A673 (cell line): Measurements from ENCODE around the gene MARK3. TPM values are rescaled to one million over a fixed set of nuclear protein-coding genes. Genes with fewer than 3 reads are reported as not detected.

Experiments
- BruUV-seq: library from RNA; stranded (reverse); fragments of 400-500 nt; replicated peaks from 2 replicates; lab custom pipeline; 2021; lab: Mats Ljungman, UMichigan
- CTCF ChIA-PET: fragments of 300-600 bp; sonication (Branson Sonifier 250); formaldehyde crosslinking; loops from one replicate; lab custom pipeline; 2022; ENCODE audit warnings: antibody characterized with exemption; lab: Charles Lee
- POLR2A ChIA-PET: fragments of 300-600 bp; sonication (Branson Sonifier 250); formaldehyde crosslinking; loops from one replicate; lab custom pipeline; 2022; ENCODE audit warnings: antibody characterized with exemption; ENCODE audit not compliant: low non-redundant PET; lab: Charles Lee
- DNase-seq: peaks from one replicate; pipeline ENCODE4 v3.0.0-alpha.2; 2015; ENCODE audit warnings: low spot score
- H3K27ac ChIP-seq: fragments of 200-600 bp; sonication (generic); 2 replicates; pipeline ENCODE4 v1.5.1; 2016; ENCODE audit warnings: mixed run types, low read depth, mild to moderate bottlenecking, mixed read lengths, antibody characterized with exemption, low read length; ENCODE audit not compliant: poor library complexity, severe bottlenecking
- H3K27me3 ChIP-seq: fragments of 200-600 bp; sonication (generic); replicated peaks from 2 replicates; pipeline ENCODE4 v1.6.1; 2017; ENCODE audit warnings: mixed run types, low read depth, mild to moderate bottlenecking, mixed read lengths, antibody characterized with exemption, low read length; ENCODE audit not compliant: insufficient read depth, poor library complexity
- H3K36me3 ChIP-seq: fragments of 200-600 bp; sonication (generic); 2 replicates; pipeline ENCODE4 v1.6.1; 2016; ENCODE audit warnings: mixed run types, mild to moderate bottlenecking, mixed read lengths, antibody characterized with exemption, low read length; ENCODE audit not compliant: insufficient read depth, poor library complexity, severe bottlenecking
- H3K4me1 ChIP-seq: fragments of 200-600 bp; sonication (generic); 2 replicates; pipeline ENCODE4 v1.6.1; 2017; ENCODE audit warnings: mixed run types, mild to moderate bottlenecking, mixed read lengths, antibody characterized with exemption, low read length; ENCODE audit not compliant: insufficient read depth, poor library complexity, severe bottlenecking
- H3K4me3 ChIP-seq: fragments of 200-600 bp; sonication (generic); 2 replicates; pipeline ENCODE4 v1.5.1; 2016; ENCODE audit warnings: low read depth, mixed run types, mild to moderate bottlenecking, mixed read lengths, low read length; ENCODE audit not compliant: poor library complexity, severe bottlenecking
- H3K9me3 ChIP-seq: fragments of 200-600 bp; sonication (generic); 2 replicates; pipeline ENCODE4 v1.6.1; 2016; ENCODE audit warnings: mixed run types, low read depth, mild to moderate bottlenecking, mixed read lengths, antibody characterized with exemption, low read length; ENCODE audit not compliant: poor library complexity, severe bottlenecking
- CTCF ChIP-seq: fragments of 300-800, 200-600 bp; sonication (generic); conservative IDR thresholded peaks from 2 replicates; pipeline ENCODE4 v1.5.1; 2017; ENCODE audit warnings: low read depth, mild to moderate bottlenecking, antibody characterized with exemption, low read length, moderate library complexity, mixed read lengths
- EZH2 ChIP-seq: fragments of 200-600 bp; sonication (generic); IDR thresholded peaks from 2 replicates; pipeline ENCODE4 v1.6.1; 2017; ENCODE audit warnings: borderline replicate concordance, low read depth, mild to moderate bottlenecking, mixed read lengths, antibody characterized with exemption, low read length; ENCODE audit not compliant: poor library complexity, severe bottlenecking
- intact Hi-C: fragments of 100-400 bp; cut with micrococcal nuclease; formaldehyde crosslinking; loops from one replicate; pipeline ENCODE4 v1.10.0; 2022; ENCODE audit not compliant: unreplicated experiment
- total RNA-seq: library from RNA; stranded (reverse); gene quantifications from 2 replicates; pipeline ENCODE4 v1.2.3, GENCODE V29; 2021

Gene MARK3
- total RNA-seq, 1 experiment from 2014 or later = 94.4 TPM

GRCh38 chr14:103491691-103492090 is 106.5 kb downstream of the MARK3 start:
- H3K27ac ChIP-seq = no peak overlapping the region
- peaks cover 38% of the 10 kb centered on the region for H3K36me3 ChIP-seq
- no TSS peak for BruUV-seq
- TF ChIP-seq CTCF (no peak), EZH2 (no peak)
- H3K27me3 ChIP-seq = no peaks in the 10 kb centered on the region
- POLR2A ChIA-PET = no interaction called here
- intact Hi-C loops = no loop called here
- no peaks in the 10 kb centered on the region for H3K9me3 ChIP-seq
- CTCF ChIA-PET = no interaction called here
- H3K4me3 ChIP-seq = no peak overlapping the region
- H3K4me1 ChIP-seq = no peaks in the 10 kb centered on the region
- no peak for DNase-seq

- Histone ChIP-seq H3K4me3 (no peak overlapping the region), H3K9me3 (no peaks in the 10 kb centered on the region), H3K36me3 (peaks cover 41% of the 10 kb centered on the region), H3K4me1 (no peaks in the 10 kb centered on the region), H3K27me3 (no peaks in the 10 kb centered on the region), H3K27ac (no peak overlapping the region)
- TF ChIP-seq EZH2 = no peak
- no peak for TF ChIP-seq CTCF
- POLR2A ChIA-PET = no interaction called here
- intact Hi-C loops = no loop called here
- no TSS peak for BruUV-seq
- DNase-seq = no peak
- CTCF ChIA-PET = no interaction called here
Observed at GRCh38 chr14:103492156-103492925, 107.1 kb downstream of the MARK3 start.

- H3K4me3 ChIP-seq = no peak overlapping the region
- ChIA-PET CTCF (no interaction called here), POLR2A (no interaction called here)
- no peaks in the 10 kb centered on the region for H3K4me1 ChIP-seq
- no peak for TF ChIP-seq EZH2
- no peak for TF ChIP-seq CTCF
- H3K27ac ChIP-seq = no peak overlapping the region
- H3K27me3 ChIP-seq = no peaks in the 10 kb centered on the region
- DNase-seq = no peak
- no TSS peak for BruUV-seq
- intact Hi-C loops = no loop called here
- H3K36me3 ChIP-seq = peaks cover 57% of the 10 kb centered on the region
- H3K9me3 ChIP-seq = no peaks in the 10 kb centered on the region
Observed at GRCh38 chr14:103495854-103496253, 110.6 kb downstream of the MARK3 start.
